HG03135 (cell line): ENCODE measurements around the gene USP17L28.
"Not testable (repeated sequence)": the region's sequence is repeated elsewhere in the genome, so short reads cannot be mapped to it uniquely, and the experiment has no call there.

Source experiments
- ATAC-seq: cut with Tn5 transposase; IDR thresholded peaks from one replicate; pipeline ENCODE4 v1.9.1; 2021; ENCODE audit warnings: mild to moderate bottlenecking, moderate library complexity; ENCODE audit not compliant: unreplicated experiment

The USP17L28 gene

GRCh38 chr4:9348593-9348992 lies at the start of gene USP17L28:
Gene USP17L28, plus strand, starts transcription at chr4:9348893. Its CDS starts 0 bp downstream, at chr4:9348893.
- ATAC-seq = not testable (repeated sequence)

GRCh38 chr4:9324191-9324590 lies 24.5 kb upstream of the USP17L28 start:
- ATAC-seq = not testable (repeated sequence)

DNA sequence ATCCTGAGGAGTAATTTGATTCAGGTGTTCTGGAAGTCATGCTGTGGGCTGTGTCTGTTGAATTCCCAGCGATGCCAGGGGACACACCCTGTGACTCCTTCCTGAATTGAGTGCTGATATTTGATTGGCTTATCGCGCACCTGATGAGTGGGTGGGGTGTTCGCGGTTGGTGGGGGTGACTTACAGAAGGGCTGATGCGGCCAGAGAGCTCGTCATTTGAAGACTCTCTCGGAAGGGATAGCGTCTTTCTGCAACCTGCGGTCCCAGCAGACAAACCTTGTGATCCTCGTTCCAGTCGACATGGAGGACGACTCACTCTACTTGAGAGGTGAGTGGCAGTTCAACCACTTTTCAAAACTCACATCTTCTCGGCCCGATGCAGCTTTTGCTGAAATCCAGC lies 23.8 kb upstream of the USP17L28 start, which contains the start of gene USP17L24:
Gene USP17L24, plus strand, starts transcription at position 301 of the 400 bp plus-strand sequence. Its CDS starts 0 bp downstream, at position 301.
- ATAC-seq = not testable (repeated sequence)

GRCh38 chr4:9329611-9330010 lies 19.1 kb upstream of the USP17L28 start, which contains the start of gene USP17L25:
Gene USP17L25, plus strand, starts transcription at chr4:9329911. Its CDS starts 0 bp downstream, at chr4:9329911.
- not testable (repeated sequence) for ATAC-seq

- ATAC-seq = not testable (repeated sequence)
Measured at GRCh38 chr4:9334358-9334757, 14.3 kb upstream of the USP17L28 start, which contains the start of gene USP17L26. Gene USP17L26, plus strand, starts transcription at chr4:9334658. Its CDS starts 0 bp downstream, at chr4:9334658.

DNA sequence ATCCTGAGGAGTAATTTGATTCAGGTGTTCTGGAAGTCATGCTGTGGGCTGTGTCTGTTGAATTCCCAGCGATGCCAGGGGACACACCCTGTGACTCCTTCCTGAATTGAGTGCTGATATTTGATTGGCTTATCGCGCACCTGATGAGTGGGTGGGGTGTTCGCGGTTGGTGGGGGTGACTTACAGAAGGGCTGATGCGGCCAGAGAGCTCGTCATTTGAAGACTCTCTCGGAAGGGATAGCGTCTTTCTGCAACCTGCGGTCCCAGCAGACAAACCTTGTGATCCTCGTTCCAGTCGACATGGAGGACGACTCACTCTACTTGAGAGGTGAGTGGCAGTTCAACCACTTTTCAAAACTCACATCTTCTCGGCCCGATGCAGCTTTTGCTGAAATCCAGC lies 9.6 kb upstream of the USP17L28 start, which contains the start of gene USP17L5:
Gene USP17L5, plus strand, starts transcription at position 301 of the 400 bp plus-strand sequence. Its CDS starts 0 bp downstream, at position 301.
- not testable (repeated sequence) for ATAC-seq

- ATAC-seq = not testable (repeated sequence)
Measured at GRCh38 chr4:9343848-9344247, 4.8 kb upstream of the USP17L28 start, which contains the start of gene USP17L27. Gene USP17L27, plus strand, starts transcription at chr4:9344148. Its CDS starts 0 bp downstream, at chr4:9344148.

GRCh38 chr4:9350866-9351265 lies 2.2 kb downstream of the USP17L28 start:
- ATAC-seq = not testable (repeated sequence)

GRCh38 chr4:9353338-9353737 lies 4.6 kb downstream of the USP17L28 start, which contains the start of gene USP17L29:
Gene USP17L29, plus strand, starts transcription at chr4:9353638. Its CDS starts 0 bp downstream, at chr4:9353638.
- ATAC-seq = not testable (repeated sequence)

DNA sequence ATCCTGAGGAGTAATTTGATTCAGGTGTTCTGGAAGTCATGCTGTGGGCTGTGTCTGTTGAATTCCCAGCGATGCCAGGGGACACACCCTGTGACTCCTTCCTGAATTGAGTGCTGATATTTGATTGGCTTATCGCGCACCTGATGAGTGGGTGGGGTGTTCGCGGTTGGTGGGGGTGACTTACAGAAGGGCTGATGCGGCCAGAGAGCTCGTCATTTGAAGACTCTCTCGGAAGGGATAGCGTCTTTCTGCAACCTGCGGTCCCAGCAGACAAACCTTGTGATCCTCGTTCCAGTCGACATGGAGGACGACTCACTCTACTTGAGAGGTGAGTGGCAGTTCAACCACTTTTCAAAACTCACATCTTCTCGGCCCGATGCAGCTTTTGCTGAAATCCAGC lies 14.1 kb downstream of the USP17L28 start, which contains the start of gene USP17L30:
Gene USP17L30, plus strand, starts transcription at position 301 of the 400 bp plus-strand sequence. Its CDS starts 0 bp downstream, at position 301.
- ATAC-seq = not testable (repeated sequence)

- ATAC-seq = not testable (repeated sequence)
Measured at GRCh38 chr4:9379881-9380280, 31.2 kb downstream of the USP17L28 start.

GRCh38 chr4:9381012-9381534 lies 32.4 kb downstream of the USP17L28 start:
- not testable (repeated sequence) for ATAC-seq

DNA sequence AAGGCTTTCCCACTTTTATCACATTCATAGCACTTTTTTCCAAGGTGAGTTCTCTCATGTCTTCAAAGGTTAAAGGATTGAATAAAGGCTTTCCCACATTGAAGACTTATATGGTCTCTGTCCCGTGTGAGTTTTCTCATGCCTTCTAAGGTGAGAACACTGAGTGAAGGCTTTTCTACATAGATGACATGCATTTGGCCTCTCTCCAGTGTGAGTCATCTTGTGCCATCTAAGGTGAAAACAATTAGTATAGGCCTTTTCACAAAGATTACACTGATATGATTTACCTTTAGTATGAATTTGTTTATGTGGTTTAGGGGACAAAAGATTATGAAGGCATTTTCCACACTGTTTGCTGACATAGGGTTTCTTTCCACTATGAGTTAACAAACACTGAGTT lies 35.4 kb downstream of the USP17L28 start:
- ATAC-seq = no peak

GRCh38 chr4:9389001-9389400 lies 40.3 kb downstream of the USP17L28 start:
- ATAC-seq = not testable (repeated sequence)
